ENCODE measurements around the gene NSUN5. TPM values are rescaled to one million over a fixed set of nuclear protein-coding genes. Genes with fewer than 3 reads are reported as not detected.

NSUN5 gene
- total RNA-seq, 1 donor from 2014 or later = 19.8 TPM

- TF ChIP-seq CTCF (IDR thresholded peaks at IDR 0.05; ENCODE audit: unreplicated experiment) = no peak
- Mint-ChIP-seq H3K4me3 (no peak overlapping the region), H3K4me1 (peaks cover 14% of the 10 kb centered on the region), H3K27me3 (ENCODE audit: low read depth) (no peaks in the 10 kb centered on the region), H3K27ac (no peak overlapping the region), H3K9me3 (peaks cover 6% of the 10 kb centered on the region), H3K36me3 (no peaks in the 10 kb centered on the region)
- DNase-seq (ENCODE audit: low spot score in 2 of 2, unreplicated experiment in 2 of 2) = no peak
Measured at GRCh38 chr7:73343671-73344380, 35.2 kb upstream of the NSUN5 start.

DNA sequence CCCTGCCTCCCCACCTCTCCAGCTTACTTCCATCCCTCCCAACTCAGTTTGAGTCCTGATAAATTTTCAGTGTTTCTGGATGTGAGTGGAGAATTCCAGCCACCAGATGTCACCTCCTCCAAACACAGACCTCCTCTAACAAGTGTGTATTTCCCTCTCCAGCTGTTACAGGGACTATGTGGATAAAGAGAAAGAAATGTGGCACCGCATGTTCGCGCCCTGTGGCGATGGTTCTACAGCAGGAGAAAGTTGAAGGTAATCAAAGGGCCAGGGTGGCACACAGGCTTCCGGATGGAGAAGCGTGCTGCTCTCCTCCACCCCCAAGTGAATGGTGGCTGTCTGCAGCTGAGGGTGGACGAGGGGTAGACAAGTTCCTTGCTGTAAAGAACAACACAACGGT lies 34.0 kb upstream of the NSUN5 start:
- DNase-seq (ENCODE audit: low spot score in 2 of 2, unreplicated experiment in 2 of 2) = no peak
- Mint-ChIP-seq H3K4me3 (no peak overlapping the region), H3K4me1 (peaks cover 14% of the 10 kb centered on the region), H3K27ac (peak overlapping the region; percentile 28), H3K27me3 (ENCODE audit: low read depth) (no peaks in the 10 kb centered on the region), H3K36me3 (no peaks in the 10 kb centered on the region), H3K9me3 (no peaks in the 10 kb centered on the region)
- TF ChIP-seq CTCF (IDR thresholded peaks at IDR 0.05; ENCODE audit: unreplicated experiment) = peak; percentile 14

DNA sequence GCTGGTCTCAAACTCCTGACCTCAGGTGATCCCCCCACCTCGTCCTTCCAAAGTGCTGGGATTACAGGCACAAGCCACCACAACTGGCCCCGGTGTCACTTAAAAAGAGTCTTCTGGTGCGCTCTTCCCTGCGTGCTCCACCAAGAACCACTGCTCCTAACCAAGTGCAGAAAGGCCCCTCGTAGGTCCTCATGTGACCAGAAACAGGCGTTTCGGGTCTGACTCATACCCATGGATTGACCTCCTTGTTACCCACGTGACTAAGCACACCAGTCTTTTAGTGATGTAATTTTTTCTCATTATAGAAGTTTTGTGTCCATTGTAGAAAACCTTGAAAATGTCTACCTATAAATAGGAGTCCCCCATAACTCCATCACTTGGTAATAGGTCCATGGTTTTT lies 33.3 kb upstream of the NSUN5 start:
- H3K27ac Mint-ChIP-seq = no peak overlapping the region
- H3K27me3 Mint-ChIP-seq (ENCODE audit: low read depth) = no peaks in the 10 kb centered on the region
- peaks cover 15% of the 10 kb centered on the region for H3K4me1 Mint-ChIP-seq
- H3K9me3 Mint-ChIP-seq = no peaks in the 10 kb centered on the region
- DNase-seq (ENCODE audit: low spot score in 2 of 2, unreplicated experiment in 2 of 2) = no peak
- H3K36me3 Mint-ChIP-seq = no peaks in the 10 kb centered on the region
- TF ChIP-seq CTCF (IDR thresholded peaks at IDR 0.05; ENCODE audit: unreplicated experiment) = no peak
- H3K4me3 Mint-ChIP-seq = no peak overlapping the region

DNA sequence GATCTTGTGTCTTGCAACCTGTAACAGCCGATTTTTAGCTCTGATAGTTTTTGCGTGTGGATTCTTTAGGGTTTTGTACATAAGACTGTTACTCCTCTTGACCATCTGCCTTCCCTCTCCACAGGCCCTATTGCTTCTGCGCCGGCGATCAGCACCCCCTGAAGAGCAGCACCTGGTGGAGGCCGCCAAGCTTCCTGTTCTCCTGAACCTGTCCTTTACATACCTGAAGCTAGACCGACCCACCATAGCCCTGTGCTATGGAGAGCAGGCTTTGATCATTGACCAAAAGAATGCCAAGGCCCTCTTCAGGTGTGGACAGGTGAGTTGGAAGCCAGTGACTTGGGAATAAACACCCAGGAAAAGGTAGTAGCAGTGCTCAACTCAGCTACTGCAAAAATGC lies 31.9 kb upstream of the NSUN5 start:
- H3K27ac Mint-ChIP-seq = no peak overlapping the region
- DNase-seq (ENCODE audit: low spot score in 2 of 2, unreplicated experiment in 2 of 2) = no peak
- no peak for TF ChIP-seq CTCF (IDR thresholded peaks at IDR 0.05; ENCODE audit: unreplicated experiment)
- no peaks in the 10 kb centered on the region for H3K27me3 Mint-ChIP-seq (ENCODE audit: low read depth)
- no peak overlapping the region for H3K4me3 Mint-ChIP-seq
- H3K9me3 Mint-ChIP-seq = no peaks in the 10 kb centered on the region
- peaks cover 16% of the 10 kb centered on the region for H3K4me1 Mint-ChIP-seq
- no peaks in the 10 kb centered on the region for H3K36me3 Mint-ChIP-seq

DNA sequence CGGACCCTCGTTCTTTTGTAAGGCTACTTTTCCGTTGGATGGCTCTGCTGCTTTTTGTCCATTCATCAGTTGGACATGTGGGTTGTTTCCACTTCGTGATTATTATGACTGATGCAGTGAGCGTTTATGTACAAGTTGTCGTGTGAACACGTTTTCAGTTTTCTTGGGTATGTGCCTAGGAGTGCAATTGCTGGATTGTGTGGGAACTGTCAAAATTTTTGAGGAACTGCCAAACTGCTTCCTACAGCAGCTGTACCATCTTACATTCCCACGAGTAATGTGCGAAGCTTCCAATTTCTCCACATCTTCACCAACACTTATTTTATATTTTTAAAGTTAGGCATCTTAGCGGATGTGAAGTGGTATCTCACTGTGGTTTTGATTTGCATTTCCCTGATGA lies 29.7 kb upstream of the NSUN5 start:
- Mint-ChIP-seq H3K4me3 (no peak overlapping the region), H3K9me3 (no peaks in the 10 kb centered on the region), H3K36me3 (no peaks in the 10 kb centered on the region), H3K4me1 (peaks cover 22% of the 10 kb centered on the region), H3K27me3 (ENCODE audit: low read depth) (no peaks in the 10 kb centered on the region), H3K27ac (no peak overlapping the region)
- DNase-seq (ENCODE audit: low spot score in 2 of 2, unreplicated experiment in 2 of 2) = no peak
- no peak for TF ChIP-seq CTCF (IDR thresholded peaks at IDR 0.05; ENCODE audit: unreplicated experiment)

Data from mesothelial cell of epicardium (in vitro differentiated cells).